Omental fat pad (tissue), 4 donors: ENCODE results near the gene COLQ. TPM values are rescaled to one million over a fixed set of nuclear protein-coding genes. Genes with fewer than 3 reads are reported as not detected.

Experiments used
- ATAC-seq: fragments of 150-250 bp; one replicate; pipeline ENCODE4 v1.9.1; 2016; ENCODE audit warnings: mild to moderate bottlenecking, moderate library complexity; ENCODE audit not compliant: low FRiP score
- DNase-seq: peaks from one replicate; pipeline ENCODE4 v3.0.0-alpha.2; 2019; ENCODE audit warnings: low spot score
- CTCF ChIP-seq, 3 donors: fragments of 450-650 bp; IDR thresholded peaks; one replicate each; pipeline ENCODE4 v1.5.1; 2016 to 2017; ENCODE audit warnings: antibody characterized with exemption in 3 of 3, mild to moderate bottlenecking in 3 of 3, moderate library complexity in 2 of 3
- total RNA-seq, 4 donors: library from RNA; depleted of rRNA; stranded (reverse); fragments of >200 nt; gene quantifications; one replicate each; pipeline ENCODE4 v1.1.0, GENCODE V29; 2016

COLQ gene
- total RNA-seq, 4 donors from 2014 or later = 1.2 to 3.9 (median 1.9) TPM

DNA sequence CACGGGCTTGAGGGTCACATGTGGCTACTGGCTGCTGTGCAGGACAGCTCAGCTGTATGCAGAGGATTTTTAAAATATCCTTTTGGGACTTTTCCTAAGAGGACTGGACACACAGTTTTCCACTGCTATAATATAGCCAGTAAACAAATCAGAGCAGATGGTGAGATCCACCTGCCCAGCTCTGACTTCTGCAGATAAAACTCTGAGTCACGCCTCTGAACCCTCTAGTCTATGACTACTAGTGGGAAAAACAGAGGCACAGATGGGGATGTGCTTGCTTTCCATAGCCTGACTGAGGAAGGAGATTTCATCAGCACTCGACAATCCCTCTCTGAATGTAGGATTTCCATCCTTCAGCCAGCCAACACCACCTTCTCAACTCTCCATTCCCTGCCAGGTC is 45.1 kb downstream of the COLQ start:
- ATAC-seq (no peak), DNase-seq (no peak)
- no peak for TF ChIP-seq CTCF (IDR thresholded peaks at IDR 0.05)

- no peak for DNase-seq
- ATAC-seq = no peak
- no peak for TF ChIP-seq CTCF (IDR thresholded peaks at IDR 0.05)
Observed at GRCh38 chr3:15475161-15475560, 46.3 kb downstream of the COLQ start.

GRCh38 chr3:15471861-15472260 is 49.6 kb downstream of the COLQ start:
- no peak for TF ChIP-seq CTCF (IDR thresholded peaks at IDR 0.05)
- ATAC-seq (no peak), DNase-seq (no peak)

DNA sequence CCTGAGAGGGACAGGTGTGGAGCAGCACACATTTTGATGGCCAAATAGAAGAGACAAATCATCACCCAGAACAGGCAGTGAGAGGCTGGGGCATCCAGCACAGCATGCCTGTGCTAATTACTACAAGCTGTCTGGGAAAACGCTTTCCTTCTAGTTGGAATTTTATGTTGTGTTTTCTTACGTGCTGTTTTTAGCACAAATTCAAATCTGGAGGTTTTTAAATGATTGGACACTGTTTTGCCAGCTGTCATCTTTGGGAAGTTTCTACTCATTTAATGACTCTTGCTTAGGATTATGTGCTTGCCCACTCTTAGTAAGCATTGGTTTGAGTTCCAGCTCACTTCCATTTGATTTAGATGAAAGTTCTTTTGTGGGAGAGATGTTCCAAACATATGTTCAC is 50.7 kb downstream of the COLQ start:
- DNase-seq (no peak), ATAC-seq (no peak)
- TF ChIP-seq CTCF (IDR thresholded peaks at IDR 0.05) = no peak

DNA sequence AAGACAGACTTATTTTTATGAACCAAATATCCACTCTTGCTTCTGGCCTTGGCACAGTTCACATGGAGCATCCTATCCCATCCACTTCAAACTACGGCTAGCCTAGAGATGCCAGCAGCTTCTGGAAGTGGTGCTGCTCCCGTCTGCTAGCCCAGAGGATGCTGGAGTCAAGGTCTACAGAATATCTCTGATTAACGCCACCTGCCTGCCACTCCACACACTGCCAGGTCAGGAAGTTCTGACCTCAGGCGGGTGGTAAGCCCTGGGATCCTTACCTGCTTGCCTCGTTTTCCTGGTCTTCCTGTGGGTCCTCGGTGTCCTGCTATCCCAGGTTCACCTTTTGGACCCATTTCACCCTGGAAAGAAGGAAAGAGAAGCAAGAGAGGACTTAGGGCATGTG is 51.2 kb downstream of the COLQ start:
- DNase-seq = no peak

DNA sequence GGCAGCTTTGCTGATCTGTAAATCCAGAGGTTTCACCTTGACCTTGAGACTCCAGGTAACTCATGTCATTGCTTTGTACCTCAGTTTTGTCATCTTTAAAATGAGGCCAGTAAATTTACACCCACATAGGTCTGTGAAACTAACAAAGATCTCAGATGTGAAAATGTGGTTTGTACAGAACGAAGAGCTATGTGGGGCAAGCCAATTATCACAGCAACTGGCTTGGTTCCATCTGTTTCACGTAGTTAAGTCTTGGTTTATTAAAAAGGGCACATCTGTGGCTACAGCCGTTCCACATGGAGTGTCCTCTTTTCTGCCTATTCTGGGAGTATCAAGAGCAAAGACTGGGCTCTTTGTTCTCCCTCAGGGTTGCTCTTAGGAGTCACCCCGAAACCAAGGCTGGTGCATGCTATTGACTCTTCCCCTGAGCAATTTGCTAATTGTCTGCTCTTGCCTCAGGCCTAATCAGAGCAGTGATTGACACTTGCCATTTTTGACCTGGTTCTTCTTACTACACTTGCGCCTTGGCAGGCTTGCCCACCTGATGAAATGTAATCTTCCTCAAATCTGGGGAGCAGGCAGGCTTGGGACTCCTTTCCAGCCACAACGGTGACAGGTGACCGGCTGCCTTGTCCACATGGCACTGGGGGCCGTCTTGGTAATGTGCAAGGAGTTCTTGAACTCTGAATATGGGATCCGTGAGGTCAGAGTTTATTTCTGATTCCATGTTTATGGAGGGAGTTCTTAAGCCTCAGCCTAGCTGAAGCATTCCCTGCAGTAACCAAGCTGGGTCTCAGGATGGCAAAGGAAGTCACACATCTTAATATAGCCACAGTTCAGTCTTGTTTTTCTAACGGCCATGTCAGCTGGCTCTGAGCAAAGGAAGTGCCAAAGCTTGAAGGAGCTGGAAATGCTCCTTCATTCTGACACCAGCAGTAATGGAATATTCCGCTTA is 54.0 kb downstream of the COLQ start:
- DNase-seq = no peak
- ATAC-seq = no peak
- TF ChIP-seq CTCF (IDR thresholded peaks at IDR 0.05) = no peak

More for the DNA sequence above, 51.2 kb downstream of the COLQ start:
- TF ChIP-seq CTCF (IDR thresholded peaks at IDR 0.05) = no peak
- ATAC-seq = no peak
